ENCODE measurements around the gene NTSR1.

DNA sequence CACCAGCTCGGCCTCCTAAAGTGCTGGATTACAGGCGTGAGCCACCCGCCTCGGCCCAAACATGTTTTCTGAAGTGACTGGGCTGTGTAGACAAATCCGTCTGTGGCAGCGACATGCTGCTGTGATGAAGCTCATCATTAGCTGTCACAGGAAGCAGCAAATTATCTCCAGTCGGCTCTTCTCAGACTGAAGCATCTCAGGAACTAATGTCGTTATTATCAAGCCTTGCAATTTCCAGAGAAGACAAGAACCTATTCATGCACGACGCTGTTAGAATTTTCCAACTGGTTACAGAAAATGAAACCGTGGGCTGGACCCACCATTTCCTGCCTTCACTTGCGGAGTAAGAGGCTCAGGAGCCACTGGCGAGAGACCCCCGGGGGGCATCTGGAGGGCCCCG lies 17.1 kb upstream of the NTSR1 start:
- TF ChIP-seq, protein P1, sequence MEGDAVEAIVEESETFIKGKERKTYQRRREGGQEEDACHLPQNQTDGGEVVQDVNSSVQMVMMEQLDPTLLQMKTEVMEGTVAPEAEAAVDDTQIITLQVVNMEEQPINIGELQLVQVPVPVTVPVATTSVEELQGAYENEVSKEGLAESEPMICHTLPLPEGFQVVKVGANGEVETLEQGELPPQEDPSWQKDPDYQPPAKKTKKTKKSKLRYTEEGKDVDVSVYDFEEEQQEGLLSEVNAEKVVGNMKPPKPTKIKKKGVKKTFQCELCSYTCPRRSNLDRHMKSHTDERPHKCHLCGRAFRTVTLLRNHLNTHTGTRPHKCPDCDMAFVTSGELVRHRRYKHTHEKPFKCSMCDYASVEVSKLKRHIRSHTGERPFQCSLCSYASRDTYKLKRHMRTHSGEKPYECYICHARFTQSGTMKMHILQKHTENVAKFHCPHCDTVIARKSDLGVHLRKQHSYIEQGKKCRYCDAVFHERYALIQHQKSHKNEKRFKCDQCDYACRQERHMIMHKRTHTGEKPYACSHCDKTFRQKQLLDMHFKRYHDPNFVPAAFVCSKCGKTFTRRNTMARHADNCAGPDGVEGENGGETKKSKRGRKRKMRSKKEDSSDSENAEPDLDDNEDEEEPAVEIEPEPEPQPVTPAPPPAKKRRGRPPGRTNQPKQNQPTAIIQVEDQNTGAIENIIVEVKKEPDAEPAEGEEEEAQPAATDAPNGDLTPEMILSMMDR (conservative IDR thresholded peaks at IDR 0.05 in 1 of 2, IDR thresholded peaks at IDR 0.05 in 1 of 2; ENCODE audit: extremely low read depth in 1 of 2, insufficient read depth in 1 of 2, low read depth in 1 of 2, low read length in 2 of 2) = no peak
- no peak for TF ChIP-seq EZH2 (IDR thresholded peaks at IDR 0.05; ENCODE audit: borderline replicate concordance, low read length)

Measured in mammary epithelial cell (primary cell).